Thyroid gland (tissue), 4 donors: ENCODE data around the gene CIRBP.

Experiments
- POLR2A ChIP-seq, 2 donors: fragments of 450-650 bp; IDR thresholded peaks; one replicate each; pipeline ENCODE4 v1.6.1; 2017; ENCODE audit warnings: antibody characterized with exemption in 2 of 2, mild to moderate bottlenecking in 2 of 2, moderate library complexity in 1 of 2
- TF ChIP-seq, protein P1 (sequence below), 6 experiments: fragments of 200-600 bp in 3 of 6; fragments of 450-650 bp in 3 of 6; sonication (generic) in 3 of 6; IDR thresholded peaks; one replicate each; pipeline ENCODE4 v1.5.1; 2016 to 2019; ENCODE audit warnings: antibody characterized with exemption in 6 of 6, mild to moderate bottlenecking in 2 of 6, inconsistent platforms in 1 of 6, moderate library complexity in 1 of 6

DNA sequence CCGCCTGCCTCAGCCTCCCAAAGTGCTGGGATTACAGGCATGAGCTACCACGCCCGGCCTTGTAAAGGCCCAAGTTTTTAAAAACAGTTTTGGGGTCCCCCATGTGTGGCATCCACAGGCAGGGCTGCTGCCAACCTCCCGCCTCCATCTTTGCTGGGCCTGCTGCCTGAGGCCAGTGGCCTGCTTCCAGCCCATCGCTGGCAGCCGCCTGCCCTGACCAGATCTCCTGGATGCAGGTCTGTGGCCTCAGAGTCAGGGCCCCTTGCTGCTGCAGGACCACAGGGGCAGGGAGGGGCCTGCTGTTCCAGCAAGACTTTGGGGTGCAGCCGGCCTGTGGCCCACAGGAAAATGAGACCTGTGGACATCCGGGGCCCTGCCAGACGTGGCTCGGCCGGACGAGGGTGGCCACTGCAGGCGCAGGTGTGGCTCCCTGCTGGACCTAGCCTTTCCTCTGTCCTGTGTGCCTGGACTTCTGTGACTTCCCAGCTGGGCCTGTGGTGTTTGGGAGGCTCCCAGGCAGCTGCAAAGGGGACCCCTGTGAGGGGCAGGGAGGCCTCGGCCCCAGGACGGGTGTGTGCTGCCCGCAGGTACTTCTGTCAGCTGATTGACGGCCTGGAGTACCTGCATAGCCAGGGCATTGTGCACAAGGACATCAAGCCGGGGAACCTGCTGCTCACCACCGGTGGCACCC, 49.2 kb upstream of the CIRBP start:
- TF ChIP-seq, protein P1, sequence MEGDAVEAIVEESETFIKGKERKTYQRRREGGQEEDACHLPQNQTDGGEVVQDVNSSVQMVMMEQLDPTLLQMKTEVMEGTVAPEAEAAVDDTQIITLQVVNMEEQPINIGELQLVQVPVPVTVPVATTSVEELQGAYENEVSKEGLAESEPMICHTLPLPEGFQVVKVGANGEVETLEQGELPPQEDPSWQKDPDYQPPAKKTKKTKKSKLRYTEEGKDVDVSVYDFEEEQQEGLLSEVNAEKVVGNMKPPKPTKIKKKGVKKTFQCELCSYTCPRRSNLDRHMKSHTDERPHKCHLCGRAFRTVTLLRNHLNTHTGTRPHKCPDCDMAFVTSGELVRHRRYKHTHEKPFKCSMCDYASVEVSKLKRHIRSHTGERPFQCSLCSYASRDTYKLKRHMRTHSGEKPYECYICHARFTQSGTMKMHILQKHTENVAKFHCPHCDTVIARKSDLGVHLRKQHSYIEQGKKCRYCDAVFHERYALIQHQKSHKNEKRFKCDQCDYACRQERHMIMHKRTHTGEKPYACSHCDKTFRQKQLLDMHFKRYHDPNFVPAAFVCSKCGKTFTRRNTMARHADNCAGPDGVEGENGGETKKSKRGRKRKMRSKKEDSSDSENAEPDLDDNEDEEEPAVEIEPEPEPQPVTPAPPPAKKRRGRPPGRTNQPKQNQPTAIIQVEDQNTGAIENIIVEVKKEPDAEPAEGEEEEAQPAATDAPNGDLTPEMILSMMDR (IDR thresholded peaks at IDR 0.05): no peak
- TF ChIP-seq POLR2A (IDR thresholded peaks at IDR 0.05): no peak
